GM12874 (cell line): ENCODE data around the gene NCF4.

Experiments used
- TF ChIP-seq, protein P1 (sequence below): IDR thresholded peaks from 2 replicates; pipeline ENCODE4 v1.5.1; 2011; ENCODE audit warnings: low read depth, mild to moderate bottlenecking, control low read depth, low read length, moderate library complexity; ENCODE audit not compliant: insufficient read depth

Gene NCF4

DNA sequence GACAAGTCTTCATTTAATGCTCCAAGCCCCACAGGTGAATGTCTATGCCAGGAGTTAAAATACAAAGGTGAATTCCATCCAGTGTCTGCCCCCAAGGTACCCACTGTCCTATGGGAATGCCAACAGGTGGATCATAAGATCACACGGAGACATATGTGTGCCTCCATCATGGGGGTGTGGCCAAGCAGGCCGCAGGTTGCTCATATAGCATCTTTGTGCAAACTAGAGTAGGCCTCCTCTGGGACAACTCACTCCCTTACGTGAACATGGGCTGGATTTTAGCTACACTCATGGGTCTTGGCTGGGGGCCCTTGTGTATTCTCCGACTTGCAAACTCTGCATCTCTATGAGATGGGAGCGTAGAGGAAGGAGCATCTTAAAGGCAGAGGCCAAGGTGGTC is 6.9 kb downstream of the NCF4 start:
- TF ChIP-seq, protein P1, sequence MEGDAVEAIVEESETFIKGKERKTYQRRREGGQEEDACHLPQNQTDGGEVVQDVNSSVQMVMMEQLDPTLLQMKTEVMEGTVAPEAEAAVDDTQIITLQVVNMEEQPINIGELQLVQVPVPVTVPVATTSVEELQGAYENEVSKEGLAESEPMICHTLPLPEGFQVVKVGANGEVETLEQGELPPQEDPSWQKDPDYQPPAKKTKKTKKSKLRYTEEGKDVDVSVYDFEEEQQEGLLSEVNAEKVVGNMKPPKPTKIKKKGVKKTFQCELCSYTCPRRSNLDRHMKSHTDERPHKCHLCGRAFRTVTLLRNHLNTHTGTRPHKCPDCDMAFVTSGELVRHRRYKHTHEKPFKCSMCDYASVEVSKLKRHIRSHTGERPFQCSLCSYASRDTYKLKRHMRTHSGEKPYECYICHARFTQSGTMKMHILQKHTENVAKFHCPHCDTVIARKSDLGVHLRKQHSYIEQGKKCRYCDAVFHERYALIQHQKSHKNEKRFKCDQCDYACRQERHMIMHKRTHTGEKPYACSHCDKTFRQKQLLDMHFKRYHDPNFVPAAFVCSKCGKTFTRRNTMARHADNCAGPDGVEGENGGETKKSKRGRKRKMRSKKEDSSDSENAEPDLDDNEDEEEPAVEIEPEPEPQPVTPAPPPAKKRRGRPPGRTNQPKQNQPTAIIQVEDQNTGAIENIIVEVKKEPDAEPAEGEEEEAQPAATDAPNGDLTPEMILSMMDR = no peak

DNA sequence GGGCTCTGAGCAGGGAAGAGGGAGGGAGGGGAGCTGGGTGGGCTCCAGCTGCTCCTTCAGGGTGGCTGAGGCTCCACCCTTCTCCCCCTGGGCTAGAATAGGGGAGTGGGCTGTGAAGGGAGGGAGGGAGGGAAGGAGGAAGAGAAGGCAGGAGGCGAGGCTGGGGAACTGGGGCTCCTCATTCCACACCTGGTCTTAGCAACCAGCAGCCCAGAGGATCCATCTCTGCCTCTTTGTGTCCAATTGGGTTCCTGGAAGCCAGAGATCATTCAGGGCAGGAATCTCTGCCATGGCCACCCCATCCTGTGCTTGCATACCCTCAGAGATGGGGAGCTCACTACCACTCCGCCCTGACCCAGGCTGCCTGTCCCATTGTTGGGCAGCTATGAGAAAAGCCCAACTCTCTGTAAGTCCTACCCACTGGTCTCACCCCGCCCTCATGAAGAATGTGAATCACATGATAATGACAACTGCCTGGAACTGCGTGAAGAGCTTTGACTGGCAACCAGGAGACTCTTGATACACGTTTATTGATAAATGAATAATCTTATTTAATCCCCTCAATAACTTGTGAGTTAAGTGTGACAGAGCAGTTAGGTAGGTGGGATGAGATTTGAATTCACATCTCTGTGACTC is 7.9 kb downstream of the NCF4 start:
- TF ChIP-seq, protein P1 = no peak

DNA sequence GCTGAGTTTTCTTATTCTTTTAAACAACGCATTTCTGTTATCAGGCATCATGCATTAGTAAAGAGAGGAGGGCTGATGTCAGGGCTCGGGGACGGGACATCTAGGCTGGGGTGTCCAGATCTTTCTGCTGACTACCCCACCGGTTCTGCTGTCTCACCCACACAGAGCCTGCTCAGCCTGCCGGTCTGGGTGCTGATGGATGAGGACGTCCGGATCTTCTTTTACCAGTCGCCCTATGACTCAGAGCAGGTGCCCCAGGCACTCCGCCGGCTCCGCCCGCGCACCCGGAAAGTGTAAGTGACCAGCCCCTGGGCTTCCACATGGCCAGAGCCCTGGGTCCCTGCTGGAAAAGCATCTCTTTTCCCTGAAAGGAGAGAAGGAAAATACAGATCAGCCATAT is 9.4 kb downstream of the NCF4 start:
- TF ChIP-seq, protein P1 = no peak

DNA sequence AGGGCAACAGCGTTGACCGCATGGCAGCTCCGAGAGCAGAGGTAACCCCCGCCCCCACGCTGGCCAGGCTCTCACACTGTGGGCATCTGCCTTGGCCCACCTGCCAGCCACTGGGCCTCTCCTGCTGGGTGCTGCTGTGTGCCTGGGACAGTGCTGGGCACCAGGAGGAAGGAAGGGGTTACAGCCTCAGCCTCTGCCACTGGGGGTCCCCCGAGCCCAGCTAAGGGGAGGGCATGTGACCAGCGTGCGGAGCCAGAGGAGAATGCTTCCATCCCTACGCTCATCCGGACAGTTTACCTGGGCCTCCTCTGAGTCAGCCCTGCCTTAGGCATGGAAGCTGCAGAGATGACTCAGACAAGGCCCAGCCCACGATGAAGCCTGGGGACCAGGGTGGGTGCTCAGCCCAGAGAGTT is 10.9 kb downstream of the NCF4 start:
- TF ChIP-seq, protein P1 = no peak

DNA sequence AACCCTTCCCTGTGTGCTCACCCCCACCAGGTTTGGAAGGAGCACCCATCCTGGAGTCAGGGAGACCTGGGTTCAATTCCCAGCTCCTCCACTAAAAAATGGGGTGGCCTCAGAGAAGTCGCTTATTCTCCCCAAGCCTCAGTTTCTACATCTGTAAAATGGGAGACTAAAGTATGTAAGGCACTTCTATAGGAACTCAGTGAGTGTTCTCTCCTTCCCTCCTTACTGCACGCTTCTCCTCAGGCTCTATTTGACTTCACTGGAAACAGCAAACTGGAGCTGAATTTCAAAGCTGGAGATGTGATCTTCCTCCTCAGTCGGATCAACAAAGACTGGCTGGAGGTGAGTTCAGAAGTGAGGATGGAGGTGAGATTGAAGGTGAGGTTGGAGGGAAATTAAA is 11.3 kb downstream of the NCF4 start:
- TF ChIP-seq, protein P1 = no peak

DNA sequence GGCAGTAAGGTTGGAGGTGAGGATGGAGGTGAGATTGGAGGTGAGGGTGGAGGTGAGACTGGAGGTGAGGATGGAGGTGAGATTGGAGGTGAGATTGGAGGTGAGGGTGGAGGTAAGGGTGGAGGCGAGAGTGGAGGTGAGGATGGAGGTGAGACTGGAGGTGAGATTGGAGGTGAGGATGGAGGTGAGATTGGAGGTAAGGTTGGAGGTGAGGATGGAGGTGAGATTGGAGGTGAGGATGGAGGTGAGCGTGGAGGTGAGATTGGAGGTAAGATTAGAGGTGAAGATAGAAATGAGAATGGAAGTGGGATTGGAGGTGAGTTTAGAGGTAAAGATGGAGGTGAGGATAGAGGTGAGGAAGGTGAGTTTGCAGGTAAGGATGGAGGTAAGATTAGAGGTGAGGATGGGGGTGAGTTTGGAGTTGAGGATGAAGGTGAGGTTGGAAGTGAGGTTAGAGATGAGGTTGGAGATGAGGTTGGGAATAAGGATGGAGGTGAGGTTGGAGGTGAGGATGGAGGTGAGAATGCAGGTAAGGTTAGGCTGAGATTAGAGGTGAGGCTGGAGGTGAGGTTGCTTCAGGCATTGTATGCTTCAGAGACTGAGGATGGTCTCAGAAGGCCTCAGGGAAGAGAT is 12.2 kb downstream of the NCF4 start:
- TF ChIP-seq, protein P1 = no peak

DNA sequence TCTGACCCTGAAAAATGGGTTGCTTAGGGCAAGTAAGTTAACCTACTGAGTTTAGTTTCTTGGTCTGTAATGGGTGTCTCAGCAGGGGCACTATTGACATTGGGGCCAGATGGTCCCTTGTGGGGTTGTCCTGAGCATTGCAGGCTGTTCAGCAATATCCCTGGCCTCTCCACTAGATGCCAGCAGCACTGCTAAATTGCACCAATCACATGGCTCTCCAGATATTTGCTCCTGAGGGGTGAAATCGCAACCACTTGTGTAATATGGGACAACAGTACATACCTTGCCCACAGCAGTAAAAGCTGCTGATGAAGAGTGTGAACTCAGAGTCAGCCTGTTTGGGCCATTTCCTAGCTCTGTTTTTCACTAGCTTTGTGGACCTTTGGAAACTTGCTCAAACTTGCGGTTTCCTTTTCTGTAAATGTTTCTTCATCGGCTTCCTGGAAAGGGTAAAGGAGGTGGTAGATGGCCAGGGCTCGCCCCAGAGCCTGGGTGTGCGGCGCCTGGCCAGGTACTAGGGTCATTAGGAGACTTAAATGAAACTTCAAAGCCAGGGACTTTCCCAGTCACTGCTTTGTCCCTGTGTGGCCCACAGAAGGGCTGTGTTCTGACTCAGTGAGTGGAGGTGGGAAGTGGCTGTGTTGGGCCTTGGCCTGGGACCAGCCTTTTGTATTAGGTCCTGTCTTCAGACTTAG is 13.0 kb downstream of the NCF4 start:
- TF ChIP-seq, protein P1 = peak; percentile 51; the same call in 1 of the 2 replicates
